Stimulated activated naive CD8-positive, alpha-beta T cell treated with anti-CD3 and anti-CD28 coated beads, Interleukin-15, Interleukin-2, amounts not matched to agents 100 ng/mL and 50 ng/mL, for 24 hours (primary cell): ENCODE measurements around the gene CCDC39.

Experiments used
- H3K27ac Mint-ChIP-seq: one replicate; pipeline ENCODE4 v1.8.0; 2021; ENCODE audit warnings: mild to moderate bottlenecking, mixed read lengths
- H3K27me3 Mint-ChIP-seq: one replicate; pipeline ENCODE4 v1.8.0; 2021; ENCODE audit warnings: mixed read lengths
- H3K36me3 Mint-ChIP-seq: one replicate; pipeline ENCODE4 v1.8.0; 2021; ENCODE audit warnings: low read depth, mixed read lengths
- H3K4me1 Mint-ChIP-seq: one replicate; pipeline ENCODE4 v1.8.0; 2021; ENCODE audit warnings: low read depth, mixed read lengths
- H3K4me3 Mint-ChIP-seq: one replicate; pipeline ENCODE4 v1.8.0; 2021; ENCODE audit warnings: mild to moderate bottlenecking, mixed read lengths
- H3K9me3 Mint-ChIP-seq: one replicate; pipeline ENCODE4 v1.8.0; 2021; ENCODE audit warnings: mixed read lengths

CCDC39 gene

DNA sequence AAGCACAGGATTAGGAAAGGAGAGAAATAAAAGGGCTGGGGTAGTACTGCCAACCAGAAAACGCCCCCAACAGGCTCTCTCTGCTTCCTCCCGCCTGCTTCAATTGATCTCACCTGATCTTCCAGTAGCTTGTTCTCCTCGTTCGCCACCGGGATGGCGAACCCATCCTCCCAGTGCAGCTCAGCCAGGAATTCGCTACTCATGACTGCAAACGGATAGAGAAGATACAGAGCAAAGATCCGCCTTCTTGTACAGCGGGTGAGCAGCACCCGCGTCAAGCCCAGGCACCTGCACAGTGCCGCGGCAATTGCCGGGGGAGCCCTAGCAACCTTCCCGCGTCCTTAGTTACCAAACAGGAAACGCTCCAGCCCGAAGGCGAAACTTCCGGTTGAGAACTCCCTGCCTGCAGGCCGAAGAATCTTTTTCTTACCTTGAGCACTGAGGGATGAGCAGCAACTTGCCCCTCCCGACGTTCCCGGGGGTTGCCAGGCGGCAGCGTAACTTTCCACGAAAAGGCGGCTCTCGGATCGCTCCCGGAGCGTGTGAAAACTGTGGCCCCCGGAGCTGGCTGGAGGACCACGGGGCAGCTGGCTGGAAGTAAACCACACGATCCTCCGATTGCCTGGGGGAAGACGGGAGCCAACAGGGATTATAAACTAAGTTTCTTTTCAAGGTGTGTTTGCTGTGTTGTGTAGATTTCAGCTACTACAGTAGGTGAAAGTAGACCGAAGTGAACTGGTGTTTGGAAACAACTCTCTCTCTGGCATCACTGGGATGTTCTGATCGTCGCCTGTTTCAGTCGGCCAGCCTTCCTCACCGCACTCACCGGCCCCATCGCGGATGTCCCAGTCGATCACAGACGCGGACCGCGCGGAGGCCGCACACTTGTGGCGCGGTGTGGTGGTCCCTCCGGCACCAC, at the start of gene CCDC39:
TSS of gene CCDC39 (minus strand) at position 312 of the 919 bp plus-strand sequence. CDS start at position 203, 109 bp downstream.
- Mint-ChIP-seq H3K27me3 (peaks cover 62% of the 10 kb centered on the region), H3K27ac (peak within 1 kb of the TSS; percentile 82), H3K9me3 (no peaks in the 10 kb centered on the region), H3K4me3 (peak within 1 kb of the TSS; percentile 87), H3K36me3 (no peaks in the 10 kb centered on the region), H3K4me1 (peaks cover 17% of the 10 kb centered on the region)

GRCh38 chr3:180720012-180720411, 40.7 kb upstream of the CCDC39 start:
- H3K36me3 Mint-ChIP-seq: no peaks in the 10 kb centered on the region
- H3K4me3 Mint-ChIP-seq: no peak overlapping the region
- H3K4me1 Mint-ChIP-seq: no peaks in the 10 kb centered on the region
- H3K9me3 Mint-ChIP-seq: peaks cover 6% of the 10 kb centered on the region
- H3K27ac Mint-ChIP-seq: no peak overlapping the region
- H3K27me3 Mint-ChIP-seq: no peaks in the 10 kb centered on the region

DNA sequence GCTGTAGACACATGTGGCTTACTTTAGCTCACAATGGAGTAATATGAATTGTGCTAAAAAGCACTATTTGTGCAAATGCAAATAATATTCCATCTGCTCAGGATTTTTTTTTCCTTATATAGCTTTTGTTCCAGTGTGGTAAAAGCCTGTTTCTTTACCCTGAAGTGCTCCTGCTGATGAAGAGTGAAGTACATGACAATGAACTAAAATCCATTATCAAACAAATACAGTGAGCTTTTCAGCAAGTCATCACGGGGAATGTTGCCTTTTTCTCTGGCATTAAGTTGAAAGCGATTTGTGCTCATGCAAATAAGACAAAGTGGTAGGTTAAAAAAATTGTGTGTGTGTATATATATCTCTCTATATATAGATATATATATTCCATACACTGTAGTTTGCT, 28.6 kb upstream of the CCDC39 start:
- Mint-ChIP-seq H3K36me3 (no peaks in the 10 kb centered on the region), H3K4me1 (no peaks in the 10 kb centered on the region), H3K27me3 (peaks cover 9% of the 10 kb centered on the region), H3K27ac (no peak overlapping the region), H3K4me3 (no peak overlapping the region), H3K9me3 (peaks cover 4% of the 10 kb centered on the region)

- no peak overlapping the region for H3K4me3 Mint-ChIP-seq
- H3K27me3 Mint-ChIP-seq: peaks cover 24% of the 10 kb centered on the region
- H3K27ac Mint-ChIP-seq: no peak overlapping the region
- H3K4me1 Mint-ChIP-seq: no peaks in the 10 kb centered on the region
- H3K36me3 Mint-ChIP-seq: no peaks in the 10 kb centered on the region
- peaks cover 4% of the 10 kb centered on the region for H3K9me3 Mint-ChIP-seq
Measured at GRCh38 chr3:180705619-180706018, 26.3 kb upstream of the CCDC39 start.

GRCh38 chr3:180704532-180704931, 25.2 kb upstream of the CCDC39 start:
- Mint-ChIP-seq H3K9me3 (peaks cover 4% of the 10 kb centered on the region), H3K36me3 (no peaks in the 10 kb centered on the region), H3K4me3 (no peak overlapping the region), H3K27me3 (peaks cover 30% of the 10 kb centered on the region), H3K27ac (no peak overlapping the region), H3K4me1 (no peaks in the 10 kb centered on the region)

DNA sequence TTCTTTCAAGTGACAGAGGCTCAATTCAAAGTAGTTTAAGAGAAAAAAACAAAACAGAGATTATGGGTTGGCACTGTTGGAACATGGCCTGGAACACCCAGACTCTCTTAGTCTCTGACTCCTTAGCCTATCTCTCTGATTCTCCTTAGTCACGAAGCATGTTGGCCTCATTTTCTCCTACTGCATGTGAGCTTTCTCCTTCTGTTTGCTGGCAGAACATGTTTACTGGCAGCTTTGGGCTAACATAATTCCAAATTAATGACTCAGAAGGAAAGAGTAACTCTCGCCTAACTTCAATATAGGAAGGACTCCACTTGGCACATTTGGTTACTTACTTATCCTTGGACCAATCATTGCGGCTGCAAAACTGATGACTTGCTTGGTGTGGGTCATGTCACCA, 21.7 kb upstream of the CCDC39 start:
- no peak overlapping the region for H3K27ac Mint-ChIP-seq

DNA sequence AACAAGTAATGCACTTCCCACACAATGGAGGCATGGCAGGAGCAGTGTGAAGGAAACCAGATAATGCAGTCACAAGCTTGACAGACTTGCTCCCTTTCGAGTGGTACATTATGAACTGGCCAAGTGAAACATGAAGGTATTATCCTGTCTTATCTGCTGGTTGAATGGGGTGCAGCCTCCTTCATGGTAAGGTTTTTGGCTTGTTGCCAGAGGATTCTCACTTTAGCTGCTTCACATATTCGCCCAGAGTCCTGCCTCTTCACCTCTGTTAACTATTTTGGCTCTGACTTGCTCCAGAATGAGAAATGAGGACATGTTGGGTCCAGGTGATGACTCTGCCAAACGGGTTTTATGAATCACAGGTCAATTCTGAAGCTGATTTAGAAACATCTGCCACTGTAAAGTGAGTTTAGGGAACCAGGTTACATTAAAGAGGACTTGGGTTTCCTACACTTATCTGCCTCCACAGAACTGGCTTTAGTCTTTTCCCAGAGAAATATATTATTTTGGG, 19.5 kb upstream of the CCDC39 start:
- Mint-ChIP-seq H3K27ac (no peak overlapping the region), H3K27me3 (peaks cover 27% of the 10 kb centered on the region), H3K9me3 (no peaks in the 10 kb centered on the region), H3K4me3 (no peak overlapping the region), H3K4me1 (no peaks in the 10 kb centered on the region), H3K36me3 (no peaks in the 10 kb centered on the region)

More for the DNA sequence above, 21.7 kb upstream of the CCDC39 start:
- no peak overlapping the region for H3K4me3 Mint-ChIP-seq
- H3K36me3 Mint-ChIP-seq: no peaks in the 10 kb centered on the region
- H3K4me1 Mint-ChIP-seq: no peaks in the 10 kb centered on the region
- H3K27me3 Mint-ChIP-seq: peaks cover 26% of the 10 kb centered on the region
- H3K9me3 Mint-ChIP-seq: peaks cover 4% of the 10 kb centered on the region

- Mint-ChIP-seq H3K9me3 (no peaks in the 10 kb centered on the region), H3K36me3 (no peaks in the 10 kb centered on the region), H3K27ac (no peak overlapping the region), H3K4me1 (no peaks in the 10 kb centered on the region), H3K4me3 (no peak overlapping the region), H3K27me3 (peaks cover 20% of the 10 kb centered on the region)
Measured at GRCh38 chr3:180694321-180694720, 15.0 kb upstream of the CCDC39 start.

GRCh38 chr3:180693656-180694055, 14.4 kb upstream of the CCDC39 start:
- H3K36me3 Mint-ChIP-seq: no peaks in the 10 kb centered on the region
- H3K9me3 Mint-ChIP-seq: no peaks in the 10 kb centered on the region
- no peaks in the 10 kb centered on the region for H3K4me1 Mint-ChIP-seq
- peaks cover 26% of the 10 kb centered on the region for H3K27me3 Mint-ChIP-seq
- H3K4me3 Mint-ChIP-seq: no peak overlapping the region
- no peak overlapping the region for H3K27ac Mint-ChIP-seq

DNA sequence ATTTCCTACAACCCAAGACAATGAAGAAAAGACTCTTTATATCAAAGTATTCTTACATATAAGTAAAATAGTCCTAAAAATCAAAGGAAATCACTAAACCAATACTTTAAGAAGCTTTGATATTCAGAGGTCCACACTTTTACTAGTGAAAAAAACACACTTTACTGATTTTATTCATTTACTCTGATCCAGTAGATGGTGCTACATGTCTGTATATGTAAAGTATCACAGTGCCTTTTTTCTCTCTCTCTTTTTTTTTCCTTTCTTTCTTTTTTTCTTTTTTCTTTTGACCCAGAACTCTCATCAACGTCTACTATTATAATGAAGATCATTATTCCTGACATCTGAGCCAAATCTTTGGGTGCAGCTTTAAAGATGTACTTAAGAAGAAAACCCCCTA, 10.8 kb upstream of the CCDC39 start:
- Mint-ChIP-seq H3K27ac (no peak overlapping the region), H3K36me3 (no peaks in the 10 kb centered on the region), H3K9me3 (no peaks in the 10 kb centered on the region), H3K4me1 (no peaks in the 10 kb centered on the region), H3K4me3 (no peak overlapping the region), H3K27me3 (peaks cover 50% of the 10 kb centered on the region)

DNA sequence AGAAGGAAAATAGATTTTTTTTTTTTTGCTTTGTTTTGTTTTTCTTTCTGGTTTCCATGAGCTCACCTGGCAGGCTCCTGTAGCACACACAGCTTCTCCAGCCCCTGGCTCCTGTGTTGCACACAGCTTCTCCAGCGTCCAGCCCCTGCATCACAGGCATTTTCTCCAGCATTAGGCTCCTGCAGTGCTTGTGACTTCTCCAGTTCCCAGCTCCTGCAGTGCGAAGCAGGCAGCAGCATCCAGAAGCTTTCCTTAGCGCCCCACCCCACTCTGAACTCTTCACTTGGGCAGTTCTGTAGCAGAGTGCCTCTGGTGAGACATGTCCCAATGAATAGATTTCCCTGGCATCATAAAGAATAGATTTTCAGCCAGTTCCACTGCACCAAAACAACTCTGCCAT, 5.5 kb upstream of the CCDC39 start:
- H3K4me1 Mint-ChIP-seq: peaks cover 5% of the 10 kb centered on the region

DNA sequence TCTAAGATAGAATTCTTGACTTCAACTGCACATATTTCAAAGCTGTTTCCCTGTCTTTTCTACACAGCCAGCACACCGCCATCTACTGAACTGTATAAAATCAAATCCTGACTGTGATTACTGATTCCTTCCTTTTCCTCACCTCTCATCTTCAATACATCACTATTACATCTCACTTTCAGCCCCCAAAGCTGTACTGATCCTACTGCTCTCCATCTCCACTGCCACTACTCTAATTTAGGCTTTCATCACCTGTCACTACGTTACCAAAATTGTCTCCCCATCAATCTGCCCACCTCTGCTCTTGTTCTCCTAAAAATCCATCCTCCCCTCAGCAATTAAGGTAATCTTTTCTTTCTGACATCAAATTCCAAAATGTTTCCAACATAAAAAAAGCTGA, 4.5 kb upstream of the CCDC39 start:
- Mint-ChIP-seq H3K36me3 (no peaks in the 10 kb centered on the region), H3K4me3 (no peak overlapping the region), H3K4me1 (peaks cover 12% of the 10 kb centered on the region), H3K27ac (no peak overlapping the region), H3K27me3 (peaks cover 65% of the 10 kb centered on the region), H3K9me3 (no peaks in the 10 kb centered on the region)

More for the DNA sequence above, 5.5 kb upstream of the CCDC39 start:
- Mint-ChIP-seq H3K4me3 (no peak overlapping the region), H3K36me3 (no peaks in the 10 kb centered on the region), H3K9me3 (no peaks in the 10 kb centered on the region), H3K27ac (no peak overlapping the region), H3K27me3 (peaks cover 64% of the 10 kb centered on the region)

DNA sequence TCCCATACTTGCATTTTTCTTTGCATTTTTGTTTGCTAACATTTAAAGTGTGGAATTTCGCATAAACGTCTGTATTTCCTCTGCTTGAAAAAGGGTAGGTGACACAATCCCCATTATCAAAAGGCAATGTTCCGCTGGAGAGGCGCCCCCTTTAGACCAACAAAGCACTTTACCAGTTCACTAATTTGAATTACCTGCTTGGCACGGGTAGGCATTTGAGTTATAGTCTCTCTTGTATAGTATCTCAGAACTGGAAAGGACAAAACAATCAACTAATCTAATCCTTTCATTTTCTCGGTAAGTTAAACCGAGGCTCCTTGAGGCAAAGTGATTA, 775 bp upstream of the CCDC39 start:
- H3K36me3 Mint-ChIP-seq: no peaks in the 10 kb centered on the region
- H3K4me3 Mint-ChIP-seq: peak overlapping the region; percentile 87
- no peaks in the 10 kb centered on the region for H3K9me3 Mint-ChIP-seq
- peaks cover 17% of the 10 kb centered on the region for H3K4me1 Mint-ChIP-seq
- peaks cover 63% of the 10 kb centered on the region for H3K27me3 Mint-ChIP-seq
- H3K27ac Mint-ChIP-seq: peak overlapping the region; percentile 82

DNA sequence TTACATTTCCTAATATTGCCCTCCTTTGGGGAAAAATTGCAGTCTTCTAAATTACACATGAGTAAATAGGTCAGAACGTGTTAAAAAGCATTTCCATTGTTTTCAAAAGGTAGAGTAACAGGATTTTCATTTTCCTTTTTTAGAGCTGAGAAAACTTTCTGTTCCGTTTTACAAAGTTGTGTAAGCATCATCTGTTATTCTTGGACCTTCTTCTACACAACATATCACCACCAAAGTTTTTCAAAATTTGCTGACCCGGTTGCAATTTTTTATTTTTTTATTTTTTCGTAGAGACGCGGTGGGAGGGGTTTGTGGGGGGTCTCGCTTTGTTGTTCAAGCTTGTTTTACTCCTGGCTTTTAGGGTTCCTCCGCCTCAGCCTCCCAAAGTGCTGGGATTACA, 1.1 kb downstream of the CCDC39 start:
- no peaks in the 10 kb centered on the region for H3K9me3 Mint-ChIP-seq
- H3K36me3 Mint-ChIP-seq: no peaks in the 10 kb centered on the region
- H3K4me1 Mint-ChIP-seq: peaks cover 17% of the 10 kb centered on the region
- no peak overlapping the region for H3K27ac Mint-ChIP-seq
- peaks cover 54% of the 10 kb centered on the region for H3K27me3 Mint-ChIP-seq
- no peak overlapping the region for H3K4me3 Mint-ChIP-seq

DNA sequence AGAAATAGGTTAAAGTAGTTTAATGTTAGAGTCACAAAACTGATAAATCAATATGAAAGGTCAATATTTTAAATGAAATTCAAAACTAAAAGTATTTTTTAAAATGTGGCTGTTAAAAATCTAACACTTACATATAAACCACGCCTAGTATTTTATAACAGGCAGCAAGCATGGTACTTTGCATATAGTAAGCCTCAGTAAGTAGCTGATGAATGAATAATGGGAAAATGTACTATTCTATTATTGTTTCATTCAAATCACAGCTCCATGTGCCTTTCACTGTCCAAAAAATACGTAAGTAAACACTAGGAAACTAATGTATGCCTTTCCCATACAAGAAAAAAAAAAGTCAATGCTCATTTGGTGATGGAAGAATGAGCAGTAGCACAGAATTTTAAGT, 17.8 kb downstream of the CCDC39 start:
- Mint-ChIP-seq H3K36me3 (no peaks in the 10 kb centered on the region), H3K27ac (no peak overlapping the region), H3K27me3 (peaks cover 9% of the 10 kb centered on the region), H3K9me3 (no peaks in the 10 kb centered on the region), H3K4me1 (no peaks in the 10 kb centered on the region), H3K4me3 (no peak overlapping the region)

- no peaks in the 10 kb centered on the region for H3K9me3 Mint-ChIP-seq
- H3K27me3 Mint-ChIP-seq: peaks cover 32% of the 10 kb centered on the region
- H3K4me1 Mint-ChIP-seq: no peaks in the 10 kb centered on the region
- H3K4me3 Mint-ChIP-seq: no peak overlapping the region
- no peaks in the 10 kb centered on the region for H3K36me3 Mint-ChIP-seq
- no peak overlapping the region for H3K27ac Mint-ChIP-seq
Measured at GRCh38 chr3:180657094-180657493, 22.2 kb downstream of the CCDC39 start.
